ENCODE measurements around the gene MYEOV.

The MYEOV gene

GRCh38 chr11:69257838-69258658 is 35.9 kb upstream of the MYEOV start:
- Histone ChIP-seq H3K9me3 (ENCODE audit: low read length) (no peaks in the 10 kb centered on the region), H3K36me3 (ENCODE audit: insufficient read depth, low read length) (no peaks in the 10 kb centered on the region), H3K4me3 (ENCODE audit: low read length) (no peak overlapping the region), H3K4me1 (ENCODE audit: insufficient read depth, low read length) (peaks cover 2% of the 10 kb centered on the region), H3K27me3 (ENCODE audit: insufficient read depth, low read length) (no peaks in the 10 kb centered on the region), H2AFZ (ENCODE audit: low read depth, low read length) (no peak overlapping the region)

- no peak overlapping the region for H3K4me3 ChIP-seq (ENCODE audit: low read length)
- peaks cover 2% of the 10 kb centered on the region for H3K4me1 ChIP-seq (ENCODE audit: insufficient read depth, low read length)
- H3K36me3 ChIP-seq (ENCODE audit: insufficient read depth, low read length) = no peaks in the 10 kb centered on the region
- H3K27me3 ChIP-seq (ENCODE audit: insufficient read depth, low read length) = no peaks in the 10 kb centered on the region
- no peak overlapping the region for H2AFZ ChIP-seq (ENCODE audit: low read depth, low read length)
- H3K9me3 ChIP-seq (ENCODE audit: low read length) = no peaks in the 10 kb centered on the region
Observed at GRCh38 chr11:69259096-69259495, 34.9 kb upstream of the MYEOV start.

GRCh38 chr11:69260622-69261021 is 33.3 kb upstream of the MYEOV start:
- Histone ChIP-seq H3K4me1 (ENCODE audit: insufficient read depth, low read length) (peaks cover 2% of the 10 kb centered on the region), H2AFZ (ENCODE audit: low read depth, low read length) (no peak overlapping the region), H3K4me3 (ENCODE audit: low read length) (no peak overlapping the region), H3K36me3 (ENCODE audit: insufficient read depth, low read length) (no peaks in the 10 kb centered on the region), H3K9me3 (ENCODE audit: low read length) (no peaks in the 10 kb centered on the region), H3K27me3 (ENCODE audit: insufficient read depth, low read length) (no peaks in the 10 kb centered on the region)

- no peaks in the 10 kb centered on the region for H3K27me3 ChIP-seq (ENCODE audit: insufficient read depth, low read length)
- no peaks in the 10 kb centered on the region for H3K36me3 ChIP-seq (ENCODE audit: insufficient read depth, low read length)
- H3K9me3 ChIP-seq (ENCODE audit: low read length) = no peaks in the 10 kb centered on the region
- H3K4me1 ChIP-seq (ENCODE audit: insufficient read depth, low read length) = peaks cover 2% of the 10 kb centered on the region
- H3K4me3 ChIP-seq (ENCODE audit: low read length) = no peak overlapping the region
- H2AFZ ChIP-seq (ENCODE audit: low read depth, low read length) = no peak overlapping the region
Observed at GRCh38 chr11:69261116-69261515, 32.8 kb upstream of the MYEOV start.

- H2AFZ ChIP-seq (ENCODE audit: low read depth, low read length) = no peak overlapping the region
- peaks cover 2% of the 10 kb centered on the region for H3K27me3 ChIP-seq (ENCODE audit: insufficient read depth, low read length)
- no peaks in the 10 kb centered on the region for H3K36me3 ChIP-seq (ENCODE audit: insufficient read depth, low read length)
Observed at GRCh38 chr11:69262918-69263735, 30.8 kb upstream of the MYEOV start.

GRCh38 chr11:69263736-69264052 is 30.3 kb upstream of the MYEOV start:
- Histone ChIP-seq H3K9me3 (ENCODE audit: low read length) (no peaks in the 10 kb centered on the region), H3K36me3 (ENCODE audit: insufficient read depth, low read length) (no peaks in the 10 kb centered on the region), H3K27me3 (ENCODE audit: insufficient read depth, low read length) (peaks cover 2% of the 10 kb centered on the region), H3K4me3 (ENCODE audit: low read length) (no peak overlapping the region), H2AFZ (ENCODE audit: low read depth, low read length) (no peak overlapping the region), H3K4me1 (ENCODE audit: insufficient read depth, low read length) (no peaks in the 10 kb centered on the region)

More at GRCh38 chr11:69262918-69263735, 30.8 kb upstream of the MYEOV start:
- Histone ChIP-seq H3K9me3 (ENCODE audit: low read length) (no peaks in the 10 kb centered on the region), H3K4me3 (ENCODE audit: low read length) (no peak overlapping the region), H3K4me1 (ENCODE audit: insufficient read depth, low read length) (peaks cover 2% of the 10 kb centered on the region)

GRCh38 chr11:69264486-69264885 is 29.5 kb upstream of the MYEOV start:
- Histone ChIP-seq H3K9me3 (ENCODE audit: low read length) (no peaks in the 10 kb centered on the region), H3K36me3 (ENCODE audit: insufficient read depth, low read length) (no peaks in the 10 kb centered on the region), H2AFZ (ENCODE audit: low read depth, low read length) (no peak overlapping the region), H3K4me1 (ENCODE audit: insufficient read depth, low read length) (no peaks in the 10 kb centered on the region), H3K4me3 (ENCODE audit: low read length) (no peak overlapping the region), H3K27me3 (ENCODE audit: insufficient read depth, low read length) (peaks cover 2% of the 10 kb centered on the region)

GRCh38 chr11:69265210-69265609 is 28.7 kb upstream of the MYEOV start:
- H2AFZ ChIP-seq (ENCODE audit: low read depth, low read length) = no peak overlapping the region
- H3K36me3 ChIP-seq (ENCODE audit: insufficient read depth, low read length) = no peaks in the 10 kb centered on the region
- peaks cover 2% of the 10 kb centered on the region for H3K27me3 ChIP-seq (ENCODE audit: insufficient read depth, low read length)
- no peaks in the 10 kb centered on the region for H3K9me3 ChIP-seq (ENCODE audit: low read length)
- H3K4me1 ChIP-seq (ENCODE audit: insufficient read depth, low read length) = no peaks in the 10 kb centered on the region
- H3K4me3 ChIP-seq (ENCODE audit: low read length) = no peak overlapping the region

- Histone ChIP-seq H3K9me3 (ENCODE audit: low read length) (no peaks in the 10 kb centered on the region), H3K4me1 (ENCODE audit: insufficient read depth, low read length) (no peaks in the 10 kb centered on the region), H3K36me3 (ENCODE audit: insufficient read depth, low read length) (no peaks in the 10 kb centered on the region), H3K27me3 (ENCODE audit: insufficient read depth, low read length) (peaks cover 2% of the 10 kb centered on the region), H2AFZ (ENCODE audit: low read depth, low read length) (no peak overlapping the region), H3K4me3 (ENCODE audit: low read length) (no peak overlapping the region)
Observed at GRCh38 chr11:69265911-69266510, 27.9 kb upstream of the MYEOV start.

GRCh38 chr11:69267395-69267805 is 26.6 kb upstream of the MYEOV start:
- H3K4me1 ChIP-seq (ENCODE audit: insufficient read depth, low read length) = no peaks in the 10 kb centered on the region
- no peak overlapping the region for H2AFZ ChIP-seq (ENCODE audit: low read depth, low read length)
- H3K9me3 ChIP-seq (ENCODE audit: low read length) = no peaks in the 10 kb centered on the region
- H3K27me3 ChIP-seq (ENCODE audit: insufficient read depth, low read length) = peaks cover 2% of the 10 kb centered on the region
- H3K4me3 ChIP-seq (ENCODE audit: low read length) = no peak overlapping the region
- no peaks in the 10 kb centered on the region for H3K36me3 ChIP-seq (ENCODE audit: insufficient read depth, low read length)

- Histone ChIP-seq H3K4me3 (ENCODE audit: low read length) (no peak overlapping the region), H3K4me1 (ENCODE audit: insufficient read depth, low read length) (no peaks in the 10 kb centered on the region), H3K27me3 (ENCODE audit: insufficient read depth, low read length) (peaks cover 2% of the 10 kb centered on the region), H3K36me3 (ENCODE audit: insufficient read depth, low read length) (no peaks in the 10 kb centered on the region), H3K9me3 (ENCODE audit: low read length) (no peaks in the 10 kb centered on the region), H2AFZ (ENCODE audit: low read depth, low read length) (no peak overlapping the region)
Observed at GRCh38 chr11:69268911-69269310, 25.0 kb upstream of the MYEOV start.

- no peak overlapping the region for H3K4me3 ChIP-seq (ENCODE audit: low read length)
- H3K27me3 ChIP-seq (ENCODE audit: insufficient read depth, low read length) = peaks cover 2% of the 10 kb centered on the region
- H2AFZ ChIP-seq (ENCODE audit: low read depth, low read length) = no peak overlapping the region
- no peaks in the 10 kb centered on the region for H3K36me3 ChIP-seq (ENCODE audit: insufficient read depth, low read length)
- no peaks in the 10 kb centered on the region for H3K9me3 ChIP-seq (ENCODE audit: low read length)
- H3K4me1 ChIP-seq (ENCODE audit: insufficient read depth, low read length) = no peaks in the 10 kb centered on the region
Observed at GRCh38 chr11:69269388-69269787, 24.6 kb upstream of the MYEOV start.

Measured in neuron (in vitro differentiated cells).